GM21786 (cell line): ENCODE measurements around the gene PTPRK.
A peak's percentile ranks its signal among the peaks of the same experiment; 100 is the strongest.
"Not testable (repeated sequence)": the region's sequence is repeated elsewhere in the genome, so short reads cannot be mapped to it uniquely, and the experiment has no call there.

Source experiments
- ATAC-seq: cut with Tn5 transposase; IDR thresholded peaks from one replicate; pipeline ENCODE4 v1.9.1; 2021; ENCODE audit not compliant: unreplicated experiment

PTPRK gene

DNA sequence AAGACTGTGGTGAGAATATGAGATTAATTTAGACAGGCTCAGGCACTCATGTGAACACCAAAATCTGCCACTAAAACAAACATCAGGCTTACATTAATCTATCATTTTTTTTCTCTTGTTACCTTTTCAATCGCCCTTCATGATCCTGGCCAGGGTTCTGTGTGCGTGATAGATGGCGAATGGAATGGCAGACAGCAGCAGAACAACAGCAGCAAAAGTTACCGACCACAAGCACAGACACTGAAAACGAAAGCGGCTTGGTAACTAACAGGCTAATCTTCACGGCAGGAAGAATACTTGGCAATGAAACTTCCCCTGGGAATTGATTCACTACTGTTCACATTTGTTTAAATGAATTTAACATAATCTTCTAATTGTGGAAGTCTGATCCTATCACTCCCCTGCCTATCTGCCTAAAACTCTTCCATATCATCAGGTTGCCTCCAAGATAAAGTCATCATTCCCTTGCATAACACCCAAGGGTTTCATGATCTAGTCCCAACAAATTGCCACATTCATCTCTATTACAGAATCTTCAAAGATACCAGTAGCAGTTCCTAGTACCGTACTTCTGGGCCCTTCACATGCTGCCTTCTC lies 28.7 kb downstream of the PTPRK start:
- ATAC-seq: peak; percentile 51

DNA sequence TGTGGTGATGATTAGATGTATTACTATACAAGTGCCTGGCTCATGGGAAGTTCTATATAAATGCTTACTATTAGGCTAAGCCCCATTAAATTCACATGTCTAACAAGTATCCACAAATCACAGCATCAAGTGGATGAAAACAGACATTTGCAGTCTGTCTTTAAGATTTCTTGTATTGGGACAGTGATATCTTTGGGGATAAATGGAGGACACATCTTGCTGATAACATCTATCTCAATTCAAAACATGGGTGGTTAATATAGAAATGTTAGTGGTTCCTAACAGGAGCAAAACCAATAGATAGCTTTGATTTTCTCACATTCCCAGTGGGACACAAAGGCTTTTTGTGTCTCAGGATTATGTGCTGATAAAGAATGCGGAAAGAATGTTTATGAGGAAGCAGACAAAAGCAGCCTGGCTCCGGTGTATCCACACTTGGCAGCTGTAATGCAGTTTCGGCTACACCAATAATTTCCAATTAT lies 29.3 kb downstream of the PTPRK start:
- no peak for ATAC-seq

DNA sequence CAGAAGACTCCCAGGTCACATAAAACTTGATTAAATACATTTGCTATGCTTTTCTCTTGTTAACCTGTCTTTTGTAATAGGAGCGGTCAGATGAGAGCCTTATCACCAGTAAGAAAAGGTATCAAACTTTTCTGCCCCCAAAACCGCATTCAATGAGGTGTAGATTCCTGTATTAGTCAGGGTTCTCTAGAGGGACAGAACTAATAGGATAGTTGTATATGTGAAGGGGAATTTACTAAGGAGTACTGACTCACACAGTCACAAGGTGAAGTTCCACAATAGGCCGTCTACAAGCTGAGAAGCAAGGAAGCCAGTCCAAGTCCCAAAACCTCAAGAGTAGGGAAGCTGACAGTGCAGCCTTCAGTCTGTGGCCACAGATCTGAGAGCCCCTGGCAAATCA lies 32.7 kb downstream of the PTPRK start:
- ATAC-seq: no peak

DNA sequence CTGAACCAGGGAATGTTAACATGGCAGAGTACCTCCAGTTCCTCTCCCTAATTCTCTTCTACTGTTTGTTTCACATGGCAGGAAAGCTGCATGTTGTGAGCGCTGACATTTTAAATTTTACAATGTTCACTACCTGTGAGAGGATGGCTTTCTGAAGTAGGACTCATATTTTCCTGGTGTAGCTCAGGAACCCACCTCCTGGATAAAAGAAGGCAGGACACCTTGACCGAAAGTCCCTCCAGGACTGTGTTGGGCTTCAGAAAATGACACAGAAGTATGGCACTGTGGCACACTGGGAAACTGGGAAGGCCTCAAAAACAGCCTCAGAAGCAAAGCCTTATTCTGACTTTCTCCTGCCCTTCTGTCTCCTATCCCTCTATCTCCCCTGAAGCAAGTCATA lies 33.3 kb downstream of the PTPRK start:
- no peak for ATAC-seq

DNA sequence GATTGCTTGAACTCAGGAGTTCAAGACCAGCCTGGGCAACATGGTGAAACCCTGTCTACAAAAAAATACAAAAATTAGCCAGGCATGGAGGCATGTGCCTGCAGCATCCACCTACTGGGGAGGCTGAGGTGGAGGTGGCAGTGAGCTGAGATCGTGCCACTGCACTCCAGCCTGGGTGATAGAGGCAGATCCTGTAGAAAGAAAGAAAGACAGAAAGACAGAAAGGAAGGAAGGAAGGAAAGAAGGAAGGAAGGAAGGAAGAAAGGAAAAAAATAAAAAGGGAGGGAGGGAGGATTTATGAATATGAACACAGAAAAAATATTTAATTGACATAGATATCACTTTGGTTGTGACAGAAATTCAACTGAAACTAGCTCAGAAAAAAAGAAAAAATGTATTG lies 33.8 kb downstream of the PTPRK start:
- ATAC-seq: not testable (repeated sequence)

DNA sequence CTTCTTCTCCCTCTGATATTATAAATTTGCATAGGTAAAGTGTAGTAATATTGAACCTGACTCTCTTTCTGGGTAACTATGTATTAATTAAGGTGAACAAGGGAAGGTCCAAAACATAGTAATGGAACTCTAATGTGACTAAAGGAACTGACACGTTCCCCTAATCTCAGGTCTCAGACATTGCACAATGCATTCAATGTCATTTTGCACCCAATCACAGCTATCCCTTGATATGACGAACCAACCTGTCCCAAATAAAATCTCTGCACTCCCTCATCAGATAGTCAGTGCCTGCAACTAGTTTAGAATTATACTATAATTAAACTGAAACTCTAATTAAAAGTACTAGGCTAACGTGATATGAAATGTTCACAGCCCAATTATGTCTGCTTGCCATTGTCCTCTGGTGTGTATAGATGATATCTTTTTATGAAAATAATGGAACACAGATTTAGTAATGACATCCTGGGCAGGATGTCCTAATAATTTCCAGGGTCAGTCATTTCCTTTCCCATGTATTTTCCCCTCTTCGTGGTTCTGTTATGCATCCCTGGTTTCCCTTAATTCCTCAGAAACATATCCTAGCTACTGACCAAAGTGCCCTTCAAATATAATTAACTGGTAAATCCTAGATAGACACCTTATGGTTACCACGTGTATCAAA lies 36.8 kb downstream of the PTPRK start:
- ATAC-seq: no peak

DNA sequence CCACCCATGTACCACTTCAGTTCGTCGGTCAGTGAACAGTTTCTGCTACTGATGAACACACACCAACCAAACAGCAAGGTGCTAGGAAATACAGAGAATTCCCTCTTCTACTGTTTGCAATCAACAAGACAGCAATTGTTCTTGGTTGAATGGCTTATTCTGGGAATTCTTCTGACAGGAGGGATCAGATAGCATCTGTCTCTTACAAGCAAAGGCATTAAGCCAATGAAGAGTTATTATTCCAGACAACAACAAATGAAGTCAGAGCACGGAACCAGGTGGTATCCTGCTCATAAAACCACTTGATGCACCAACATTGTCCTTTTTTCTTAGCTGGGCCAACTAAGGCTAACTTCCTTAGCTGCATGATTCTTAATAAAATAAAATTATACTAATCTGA lies 37.8 kb downstream of the PTPRK start:
- no peak for ATAC-seq

DNA sequence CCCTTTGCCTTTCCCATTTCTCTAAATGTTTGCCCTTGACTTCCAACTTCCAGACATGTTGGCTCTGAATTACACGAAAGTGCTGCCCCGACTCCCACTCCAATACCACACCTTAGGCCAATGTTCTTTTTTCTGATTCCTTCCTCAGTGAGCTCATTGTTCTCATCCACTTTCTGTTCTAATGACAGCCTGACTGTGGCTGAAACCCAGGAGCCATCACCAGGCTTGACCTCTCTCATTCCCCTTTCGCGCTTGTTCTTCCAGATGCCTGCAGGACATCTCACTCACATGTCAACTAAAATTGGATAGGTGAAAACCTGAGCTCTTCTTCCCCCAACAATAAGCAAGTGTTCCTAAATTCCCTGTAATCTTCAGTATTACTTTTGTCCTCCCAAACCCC lies 40.4 kb downstream of the PTPRK start:
- no peak for ATAC-seq

DNA sequence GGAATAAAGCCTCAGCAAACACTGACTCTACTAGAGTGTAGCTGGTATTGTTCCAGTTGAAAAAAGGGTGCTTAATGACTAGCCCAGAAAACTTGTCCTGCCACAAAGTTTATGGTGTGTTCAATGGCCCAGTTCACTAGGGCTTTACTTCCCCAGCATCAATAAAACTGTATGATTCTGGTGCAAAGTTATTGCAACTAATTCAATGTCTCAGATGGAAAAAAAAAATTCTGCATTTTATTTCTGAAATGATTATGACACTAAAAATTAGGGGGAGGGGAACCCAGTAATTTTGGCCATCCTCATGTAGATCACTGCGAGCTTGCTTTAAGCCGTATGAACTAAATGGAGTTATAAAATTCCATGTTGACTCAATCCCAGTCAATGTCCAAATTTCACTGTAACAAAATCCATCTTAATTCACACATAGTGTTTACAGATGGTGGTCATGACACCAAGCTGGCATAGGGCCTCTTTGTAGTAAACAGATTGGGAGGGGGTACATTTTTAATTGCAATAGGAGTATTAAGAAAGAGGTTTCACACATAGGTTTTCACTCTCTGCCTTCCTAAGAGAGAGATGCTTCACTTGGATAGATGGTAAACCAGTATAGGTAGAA lies 41.2 kb downstream of the PTPRK start:
- no peak for ATAC-seq

DNA sequence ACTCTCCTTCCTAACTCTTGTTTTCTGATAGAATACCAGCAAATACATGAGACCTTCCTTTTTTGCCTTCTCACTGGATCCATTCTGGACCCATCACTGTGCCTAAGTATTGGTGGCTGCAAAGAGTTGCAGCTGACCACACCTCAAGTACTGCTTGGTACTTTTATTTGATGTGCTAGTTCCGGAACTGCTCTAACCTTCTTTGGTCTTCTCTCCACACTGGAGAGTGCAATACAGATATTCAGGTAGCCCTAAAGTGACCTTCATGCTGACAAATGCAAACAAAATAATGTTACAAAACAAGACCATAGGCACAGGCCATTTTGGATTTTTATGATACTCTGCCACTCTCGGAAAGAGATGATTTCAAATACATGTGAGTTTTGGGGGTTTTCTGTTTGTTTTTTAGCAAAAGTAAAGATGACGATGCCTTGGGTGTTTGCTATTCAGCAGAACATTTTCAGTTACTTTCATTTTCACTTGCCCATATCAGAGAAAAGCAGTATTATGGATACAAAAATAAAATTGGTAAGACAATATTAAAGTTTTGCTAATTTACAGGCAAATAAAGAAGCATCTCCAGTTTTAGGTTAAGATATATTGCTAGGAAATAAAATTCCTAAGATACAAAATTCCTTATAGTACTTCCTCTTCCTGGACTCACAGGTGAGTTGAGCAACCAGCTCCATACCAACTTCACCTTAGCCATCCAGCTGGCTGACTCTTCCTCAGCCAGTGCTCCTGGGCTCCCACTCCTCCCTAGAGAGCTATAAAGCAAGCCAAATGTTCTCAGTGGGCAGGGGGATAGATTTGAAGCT lies 42.0 kb downstream of the PTPRK start:
- no peak for ATAC-seq

DNA sequence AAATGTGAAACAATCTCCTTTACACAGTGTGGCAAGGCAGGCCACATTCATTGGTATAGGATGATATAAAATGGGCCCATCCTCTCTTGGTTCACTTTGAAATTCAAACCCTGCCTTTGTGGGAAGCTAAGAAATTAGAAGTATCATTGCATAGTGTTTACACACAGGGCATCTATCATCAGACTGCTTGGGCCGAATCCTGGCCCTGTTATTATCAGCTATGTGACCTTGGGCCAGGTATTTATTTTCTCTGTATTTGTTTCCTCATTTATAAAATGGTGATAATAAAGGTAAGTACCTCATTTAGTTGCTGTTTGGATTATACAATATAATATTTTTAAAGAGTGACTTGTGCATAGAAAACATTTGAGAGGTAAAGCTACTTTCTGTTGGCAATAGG lies 45.5 kb downstream of the PTPRK start:
- ATAC-seq: no peak

DNA sequence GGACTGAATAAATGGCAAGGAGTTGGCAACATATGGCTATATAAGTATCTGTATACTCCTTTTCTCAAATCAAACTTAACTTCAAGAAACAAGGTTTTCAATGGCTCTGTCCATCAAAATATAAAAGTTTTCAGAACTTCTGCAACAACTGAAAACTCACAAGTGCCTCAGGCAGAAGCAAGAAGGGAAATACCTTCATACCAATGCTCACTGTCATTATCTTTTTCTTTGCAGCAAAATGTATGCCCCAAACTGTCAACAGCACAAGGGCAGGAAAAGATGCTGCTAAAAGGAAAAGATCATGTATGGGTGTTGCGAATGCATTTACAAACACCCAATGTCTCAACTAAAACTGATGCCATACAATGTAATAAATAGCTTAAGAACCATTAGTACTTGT lies 45.9 kb downstream of the PTPRK start:
- ATAC-seq: no peak

DNA sequence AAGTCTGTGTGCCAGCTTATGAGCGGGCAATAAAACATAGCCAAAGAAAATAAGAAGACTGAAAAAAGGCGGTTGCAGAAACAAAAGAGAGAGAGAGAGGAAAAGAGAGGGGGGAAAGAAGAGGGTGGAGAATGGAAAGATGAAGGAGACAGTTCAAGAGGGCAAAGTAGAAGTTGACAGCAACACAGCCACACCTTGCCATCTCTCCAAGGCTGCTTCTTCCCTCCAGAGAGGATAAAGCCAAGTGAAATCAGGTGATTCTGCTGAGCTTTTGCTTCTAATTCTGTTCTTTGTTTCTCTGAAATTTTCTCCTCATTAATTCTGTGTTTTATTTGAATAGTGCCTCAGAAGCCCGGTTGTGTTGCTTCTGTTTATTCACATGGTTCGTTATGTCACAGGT lies 48.5 kb downstream of the PTPRK start:
- ATAC-seq: no peak

DNA sequence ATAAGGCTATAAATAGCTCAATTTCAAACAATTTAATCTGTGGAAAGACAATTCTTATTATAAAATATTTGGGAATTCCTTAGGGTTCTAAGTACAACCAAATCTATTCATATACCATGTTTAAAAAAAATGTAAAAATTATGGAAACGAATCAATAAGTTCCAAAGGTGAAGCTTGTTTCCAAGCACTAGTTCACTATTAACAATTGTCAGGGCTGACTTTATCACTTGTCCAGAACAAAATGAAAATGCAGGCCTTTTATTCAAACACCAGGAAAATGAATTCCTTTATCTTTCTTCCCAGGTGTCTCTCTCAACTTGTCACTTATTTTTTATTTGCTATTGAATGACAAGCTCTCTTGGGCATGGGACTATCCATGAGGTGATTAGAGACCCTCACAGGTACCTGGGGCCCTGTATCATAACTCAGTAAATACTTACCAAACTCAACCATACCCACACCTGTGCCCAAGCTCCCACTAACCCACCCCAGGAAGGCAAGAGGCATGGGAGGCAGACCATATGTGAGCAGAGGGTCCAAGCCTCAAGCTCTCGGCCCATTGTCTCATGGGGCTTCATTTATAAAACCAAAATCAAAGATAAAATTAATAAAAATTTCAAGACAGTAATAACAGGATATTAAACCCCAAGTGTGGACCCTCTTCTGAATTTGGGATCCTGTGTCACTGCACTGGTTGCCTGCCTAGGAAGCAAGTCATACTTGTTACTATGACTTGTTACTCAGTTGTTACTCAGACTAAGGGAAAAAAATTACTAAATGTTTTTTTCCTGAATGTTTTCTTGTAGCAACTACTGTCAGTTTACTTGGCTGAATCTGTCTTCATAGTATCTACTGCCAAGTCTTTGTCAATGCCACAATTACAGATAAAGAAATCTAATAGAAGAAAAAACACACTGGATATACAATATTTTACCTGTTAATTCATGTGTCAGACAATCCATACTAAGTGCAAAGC lies 54.7 kb downstream of the PTPRK start:
- ATAC-seq: no peak

DNA sequence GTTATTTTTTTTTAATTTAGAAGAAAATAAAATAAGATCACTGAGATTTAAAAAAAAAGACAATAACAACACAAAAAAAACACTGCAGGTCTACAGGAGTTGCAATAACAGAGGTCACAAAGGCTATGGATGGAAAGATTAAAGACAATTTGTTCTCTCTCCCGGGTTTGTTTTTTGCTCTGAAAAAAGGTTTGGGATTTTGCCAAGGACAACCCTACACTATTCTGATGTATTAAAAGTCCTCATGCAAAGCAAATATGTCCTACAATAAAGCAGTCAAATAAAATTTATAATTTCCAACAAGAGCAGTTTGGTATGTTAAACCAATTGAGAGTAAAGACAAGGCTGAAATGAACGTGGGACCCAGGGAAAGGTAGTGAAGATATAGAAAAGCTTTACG lies 55.6 kb downstream of the PTPRK start:
- ATAC-seq: no peak

DNA sequence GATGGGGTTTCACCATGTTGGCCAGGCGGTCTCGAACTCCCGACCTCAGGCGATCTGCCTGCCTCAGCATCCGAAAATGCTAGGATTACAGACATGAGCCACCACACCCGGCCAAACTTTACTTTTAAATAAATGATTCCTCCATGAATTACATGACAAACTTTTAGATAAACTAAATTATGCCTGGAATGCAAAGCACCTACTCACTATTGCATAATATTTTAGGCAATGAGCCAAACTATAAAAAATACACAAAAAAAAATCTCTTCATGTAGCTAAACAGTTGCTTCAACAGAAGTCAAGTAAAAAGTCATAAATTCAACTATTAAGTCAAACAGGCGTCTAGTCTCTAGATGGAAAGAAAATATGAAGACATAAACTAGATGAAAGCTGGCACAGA lies 56.5 kb downstream of the PTPRK start:
- ATAC-seq: no peak

DNA sequence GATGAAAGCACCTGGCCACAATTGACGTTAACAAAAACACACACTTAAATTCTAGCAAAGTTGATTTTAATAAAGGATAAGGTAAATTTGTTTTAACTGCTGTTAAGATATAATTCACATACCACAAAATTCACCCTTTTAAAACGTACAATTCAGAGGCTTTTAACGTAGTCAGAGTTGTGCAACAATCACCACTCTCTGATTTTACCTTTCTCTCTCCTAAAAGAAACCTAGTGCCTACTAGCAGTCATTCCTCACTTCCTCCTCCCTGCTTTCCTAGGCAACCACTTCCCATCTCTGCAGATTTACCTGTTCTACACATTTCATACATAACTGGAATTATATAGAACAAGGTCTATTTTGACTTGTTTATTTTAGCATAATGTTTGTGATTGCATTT lies 58.9 kb downstream of the PTPRK start:
- no peak for ATAC-seq

DNA sequence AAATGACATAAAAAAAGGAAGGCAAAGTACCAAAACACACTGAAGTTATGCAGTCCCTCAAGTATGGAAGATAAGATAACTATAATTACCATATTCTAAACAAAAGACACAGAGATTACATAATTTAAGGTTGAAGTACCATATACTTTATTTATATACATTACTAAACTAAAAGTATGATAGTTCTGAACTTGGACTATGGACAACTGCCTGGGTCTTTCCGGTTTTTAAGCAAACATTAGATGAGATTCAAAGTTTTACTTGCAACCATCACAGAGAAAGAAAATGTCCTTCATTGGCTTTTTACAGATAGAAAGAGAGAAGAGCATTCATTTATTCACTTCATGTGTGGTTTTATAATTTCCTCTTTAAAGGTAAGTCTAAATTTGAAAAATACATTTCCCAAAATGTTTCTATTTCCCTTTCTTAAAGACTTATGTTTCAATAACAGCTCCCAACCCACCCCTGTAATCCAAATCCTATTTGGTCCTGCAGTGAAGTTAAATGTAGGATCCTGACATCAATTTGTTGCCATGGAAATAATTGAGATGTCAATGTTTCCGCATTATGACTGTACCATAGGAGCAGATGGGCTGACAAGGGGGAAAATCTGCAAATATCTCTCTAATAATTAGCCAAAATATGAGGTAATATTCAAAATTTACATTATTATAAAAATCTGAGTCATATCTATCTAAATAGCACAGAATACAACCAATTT lies 63.7 kb downstream of the PTPRK start:
- ATAC-seq: no peak

DNA sequence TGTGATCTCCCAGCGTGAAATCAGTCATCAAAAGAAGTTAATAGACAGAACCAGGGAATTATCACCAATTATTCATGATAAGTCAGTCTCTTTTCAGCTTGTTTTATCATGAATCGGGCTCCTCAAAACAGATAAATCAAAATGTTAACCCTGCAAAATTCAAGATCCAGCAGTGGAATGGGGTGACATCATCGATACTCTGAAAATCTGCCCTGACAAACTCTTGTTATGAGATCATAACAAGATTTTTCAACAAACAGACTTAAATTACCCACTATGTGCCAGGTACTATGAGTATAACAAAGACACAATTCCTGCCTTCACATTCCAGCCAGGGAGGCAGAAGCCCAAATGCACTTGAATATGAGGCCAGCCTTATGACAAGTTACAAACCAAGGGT lies 64.4 kb downstream of the PTPRK start:
- ATAC-seq: no peak

DNA sequence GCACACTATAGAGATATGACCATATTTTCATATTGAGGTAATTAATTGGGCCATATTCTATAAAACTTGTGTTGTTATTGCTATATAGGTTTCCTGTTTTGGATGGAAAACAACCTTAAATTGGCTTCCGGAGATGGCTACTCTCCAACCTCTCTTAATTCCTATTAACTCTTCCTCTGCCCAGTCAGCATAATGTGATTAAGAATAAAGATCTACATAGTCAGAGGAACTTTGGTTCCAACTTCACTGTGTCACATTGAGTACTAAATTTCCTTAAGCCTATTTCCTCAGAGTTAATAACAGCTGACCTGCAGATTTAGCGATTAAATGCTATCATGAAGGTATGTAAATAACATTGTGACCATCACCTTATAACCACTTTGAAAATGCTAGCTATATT lies 67.7 kb downstream of the PTPRK start:
- ATAC-seq: no peak
